Measurements from ENCODE around the gene TNRC6A.
"Not testable (repeated sequence)": the region's sequence is repeated elsewhere in the genome, so short reads cannot be mapped to it uniquely, and the experiment has no call there.

TNRC6A gene

GRCh38 chr16:24718967-24719521 lies 10.4 kb upstream of the TNRC6A start:
- intact Hi-C loops (cut with DNase I) = no loop called here
- no peak for DNase-seq

- intact Hi-C loops (cut with DNase I) = no loop called here
- peak in 5 of 42 donors; percentile 15 to 45 (median 28) for DNase-seq
Observed at GRCh38 chr16:24721830-24722238, 7.6 kb upstream of the TNRC6A start.

DNA sequence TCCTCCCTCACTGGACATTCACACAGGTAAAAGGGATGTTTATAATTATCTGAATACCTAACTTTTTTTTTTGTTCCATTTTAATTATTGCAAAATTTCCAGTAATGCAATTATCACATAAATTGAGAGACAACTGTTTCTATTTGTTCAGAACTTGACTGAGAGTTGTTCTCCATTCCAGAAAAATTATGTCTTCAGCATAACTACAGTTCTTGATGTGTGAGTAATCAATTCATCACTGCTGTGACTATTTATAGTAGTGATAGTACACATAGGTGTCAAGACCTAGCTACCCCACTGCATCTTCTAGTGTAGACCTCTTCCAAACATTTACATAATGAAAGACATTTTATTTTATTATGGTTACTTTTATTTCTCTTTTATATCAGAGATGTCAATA lies 5.8 kb upstream of the TNRC6A start:
- DNase-seq = no peak
- intact Hi-C loops (cut with DNase I) = no loop called here

GRCh38 chr16:24728011-24728410 lies 1.4 kb upstream of the TNRC6A start:
- DNase-seq = no peak
- intact Hi-C loops (cut with DNase I) = no loop called here

DNA sequence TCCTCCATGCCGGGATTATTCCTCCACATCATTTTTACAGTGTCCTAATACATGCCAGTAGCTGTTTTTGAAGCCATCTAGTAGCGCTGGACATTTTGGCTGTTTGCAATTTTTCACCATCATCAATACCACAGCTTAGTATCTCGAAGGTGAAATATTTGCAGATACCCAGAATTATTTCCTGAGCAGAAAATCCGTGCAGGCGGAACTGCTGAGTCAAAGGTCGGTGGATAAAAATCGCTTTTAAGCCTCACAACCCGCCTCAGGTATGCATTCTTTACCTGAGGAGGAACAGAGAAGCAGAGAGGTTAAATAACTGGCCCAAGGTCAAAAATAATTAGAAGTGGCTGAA lies 584 bp upstream of the TNRC6A start:
- intact Hi-C loops (cut with DNase I) = no loop called here
- peak in 9 of 42 donors; percentile 3 to 44 (median 21) for DNase-seq

GRCh38 chr16:24729951-24730815 lies 732 bp downstream of the TNRC6A start:
- intact Hi-C loops (cut with DNase I) = no loop called here
- peak in 37 of 42 donors; percentile 11 to 66 (median 38) for DNase-seq

- no peak for DNase-seq
- intact Hi-C loops (cut with DNase I) = no loop called here
Observed at GRCh38 chr16:24730914-24731313, 1.5 kb downstream of the TNRC6A start.

- DNase-seq = no peak
- intact Hi-C loops (cut with DNase I) = no loop called here
Observed at GRCh38 chr16:24731722-24732419, 2.4 kb downstream of the TNRC6A start.

- intact Hi-C loops (cut with DNase I) = no loop called here
- no peak for DNase-seq
Observed at GRCh38 chr16:24734382-24734781, 4.9 kb downstream of the TNRC6A start.

DNA sequence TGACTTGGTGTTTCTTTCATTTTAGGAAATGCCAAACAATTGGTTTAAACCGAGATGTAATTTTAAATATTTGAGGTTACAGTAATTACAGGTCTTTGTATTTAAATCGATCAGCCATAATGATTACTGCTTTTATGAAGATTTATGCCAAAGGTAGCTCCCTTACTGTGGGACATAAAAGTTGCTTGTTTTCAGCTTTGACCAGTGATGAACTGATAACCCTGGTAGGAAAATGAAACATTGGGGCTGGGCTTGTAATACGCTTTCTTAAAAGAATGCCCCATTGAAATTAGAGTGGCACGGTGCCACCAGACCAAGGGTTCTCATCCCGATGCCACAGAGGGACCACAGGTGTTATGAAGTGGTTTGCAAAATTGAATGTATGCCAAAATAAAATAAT lies 7.3 kb downstream of the TNRC6A start:
- intact Hi-C loops (cut with DNase I) = no loop called here
- peak in 4 of 42 donors; percentile 12 to 53 (median 20) for DNase-seq

DNA sequence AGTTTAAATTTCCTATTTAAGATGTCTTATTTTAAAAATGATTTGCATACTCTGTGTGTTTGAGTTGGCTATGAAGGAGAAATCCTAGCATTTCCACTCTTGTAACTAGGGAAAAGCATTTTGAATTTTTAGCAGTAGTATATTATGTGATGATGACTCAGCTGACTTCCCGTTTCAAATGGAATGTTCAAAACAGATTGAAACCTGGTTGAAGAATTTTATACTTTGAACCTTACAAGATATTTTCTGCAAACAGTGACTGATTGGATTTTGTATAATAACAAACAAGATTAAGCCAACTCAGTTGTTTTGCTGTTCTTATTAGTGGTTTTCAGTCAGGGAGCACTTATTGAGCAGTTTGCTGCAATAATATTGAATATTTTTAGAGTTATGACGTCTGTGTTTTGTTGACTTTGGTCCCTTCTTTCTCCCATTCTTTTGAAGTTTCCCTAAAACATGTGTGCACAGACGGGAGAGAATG lies 8.0 kb downstream of the TNRC6A start:
- no peak for DNase-seq
- intact Hi-C loops (cut with DNase I) = no loop called here

DNA sequence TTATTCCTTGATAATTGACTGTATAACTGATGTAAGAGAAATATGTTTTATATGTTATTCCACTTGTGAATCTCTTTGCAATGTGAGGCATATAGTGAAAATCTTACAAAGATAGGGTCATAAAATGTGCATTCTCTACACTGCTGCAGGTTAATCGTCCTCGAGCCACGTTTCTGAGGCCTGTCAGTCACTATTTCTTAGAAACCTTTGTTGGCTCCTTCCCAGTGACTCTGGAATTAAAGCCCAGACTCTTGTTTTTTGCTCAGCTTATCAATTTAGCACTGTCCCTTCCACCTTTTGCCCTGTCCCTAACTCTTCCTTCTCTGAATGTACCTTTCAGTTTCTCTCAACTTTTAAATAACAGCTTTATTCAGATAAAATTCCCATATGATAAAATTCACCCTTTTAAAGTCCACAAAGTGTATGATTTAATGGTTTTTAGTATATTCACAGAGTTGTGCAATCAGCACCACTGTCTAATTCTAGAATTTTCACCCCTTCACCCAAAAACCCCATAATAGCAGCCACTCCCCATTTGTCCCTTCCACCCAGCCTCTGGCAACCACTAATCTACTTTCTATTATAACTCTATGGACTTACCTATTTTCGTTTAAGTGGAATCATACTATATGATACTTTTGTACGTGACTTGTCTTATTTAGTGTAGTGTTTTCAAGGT lies 8.6 kb downstream of the TNRC6A start:
- DNase-seq = no peak
- intact Hi-C loops (cut with DNase I) = no loop called here

DNA sequence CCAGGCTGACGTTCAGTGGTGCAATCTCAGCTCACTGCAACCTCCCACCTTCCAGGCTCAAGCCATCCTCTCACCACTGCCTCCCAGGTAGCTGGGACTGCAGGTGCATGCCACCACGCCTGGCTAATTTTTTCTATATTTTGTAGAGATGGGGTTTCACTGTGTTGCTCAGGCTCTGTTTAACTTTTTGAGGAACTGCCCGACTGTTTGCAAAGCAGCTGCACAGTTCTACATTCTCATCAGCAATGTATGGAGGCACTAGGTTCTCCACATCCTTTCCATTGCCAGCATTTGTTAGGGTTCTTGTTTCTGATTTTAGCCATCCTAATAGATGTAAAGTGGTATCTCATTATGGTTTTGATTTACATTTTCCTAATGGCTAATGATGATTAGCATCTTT lies 9.4 kb downstream of the TNRC6A start:
- intact Hi-C loops (cut with DNase I) = no loop called here
- no peak for DNase-seq

DNA sequence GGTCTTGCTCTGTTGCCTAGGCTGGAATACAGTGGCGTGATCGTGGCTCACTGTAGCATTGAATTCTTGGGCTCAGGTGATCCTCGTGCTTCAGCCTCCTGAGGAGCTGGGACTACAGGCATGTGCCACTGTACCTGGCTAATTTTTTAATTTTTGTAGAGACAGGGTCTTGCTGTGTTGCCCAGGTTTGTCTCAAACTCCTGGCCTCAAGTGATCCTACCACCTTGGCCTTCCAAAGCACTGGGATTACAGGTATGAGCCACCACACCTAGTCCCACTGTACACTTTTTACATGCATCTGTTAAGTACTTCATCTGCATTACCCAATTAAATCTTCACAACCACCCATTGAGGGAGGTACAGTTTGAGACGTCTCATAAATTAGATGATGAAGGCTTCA lies 12.4 kb downstream of the TNRC6A start:
- intact Hi-C loops (cut with DNase I) = no loop called here
- no peak for DNase-seq

GRCh38 chr16:24742610-24743009 lies 13.2 kb downstream of the TNRC6A start:
- DNase-seq; intact Hi-C loops (cut with DNase I): not testable (repeated sequence)

GRCh38 chr16:24745391-24745790 lies 15.9 kb downstream of the TNRC6A start:
- DNase-seq = no peak
- intact Hi-C loops (cut with DNase I) = no loop called here

- intact Hi-C loops (cut with DNase I) = no loop called here
- no peak for DNase-seq
Observed at GRCh38 chr16:24745791-24746190, 16.3 kb downstream of the TNRC6A start.

- intact Hi-C loops (cut with DNase I) = no loop called here
- DNase-seq = no peak
Observed at GRCh38 chr16:24747441-24747840, 18.0 kb downstream of the TNRC6A start.

- peak in 27 of 42 donors; percentile 16 to 88 (median 54) for DNase-seq
- intact Hi-C loops (cut with DNase I) = no loop called here
Observed at GRCh38 chr16:24748242-24748641, 18.8 kb downstream of the TNRC6A start.

DNA sequence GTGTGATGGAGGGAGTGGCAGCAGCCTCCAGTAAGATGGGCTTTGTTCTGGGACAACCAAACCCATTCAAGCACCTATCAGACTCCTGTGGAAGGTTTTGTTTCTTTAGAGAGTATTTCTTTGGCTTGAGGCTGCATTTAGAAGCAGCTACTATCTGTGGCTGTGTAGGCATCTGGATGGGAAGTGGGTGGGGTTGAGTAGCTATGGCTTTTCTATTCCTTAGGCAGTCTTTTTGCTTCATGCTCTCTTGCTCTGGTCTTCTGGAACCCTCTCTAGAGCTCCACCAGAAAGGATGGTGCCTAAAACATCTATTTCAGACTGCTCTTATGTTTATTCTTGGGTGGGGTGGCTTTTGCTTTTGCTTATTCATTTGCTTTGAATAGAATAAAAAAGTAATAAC lies 19.9 kb downstream of the TNRC6A start:
- intact Hi-C loops (cut with DNase I) = no loop called here
- peak in 2 of 42 donors; percentile 16 to 42 for DNase-seq
